Sigmoid colon (tissue), 7 donors: ENCODE results near the gene PATJ. TPM values are rescaled to one million over a fixed set of nuclear protein-coding genes. Genes with fewer than 3 reads are reported as not detected.

Experiments
- DNase-seq: peaks from one replicate; pipeline ENCODE4 v3.0.0-alpha.2; 2019
- H3K27ac ChIP-seq, 4 donors: fragments of 200-600 bp; sonication (generic); one replicate each; pipeline ENCODE4 v1.5.1; 2016 to 2019; ENCODE audit warnings: mild to moderate bottlenecking in 1 of 4
- H3K27me3 ChIP-seq, 3 donors: fragments of 200-600 bp; sonication (generic); one replicate each; pipeline ENCODE4 v1.5.1; 2019; ENCODE audit warnings: mild to moderate bottlenecking in 1 of 3
- H3K36me3 ChIP-seq, 4 donors: fragments of 200-600 bp; sonication (generic); one replicate each; pipeline ENCODE4 v1.5.1; 2016 to 2019
- H3K4me1 ChIP-seq, 4 donors: fragments of 200-600 bp; sonication (generic); one replicate each; pipeline ENCODE4 v1.5.1; 2017 to 2019
- H3K4me3 ChIP-seq, 4 donors: fragments of 200-600 bp; sonication (generic); one replicate each; pipeline ENCODE4 v1.5.1; 2017 to 2019; ENCODE audit warnings: mild to moderate bottlenecking in 2 of 4, moderate library complexity in 1 of 4
- H3K9me3 ChIP-seq, 4 donors: fragments of 200-600 bp in 3 of 4; sonication (generic) in 3 of 4; one replicate each; pipeline versions ENCODE4 v1.5.1 to v1.6.1; 2013 to 2019
- EP300 ChIP-seq, 4 donors: sonication (generic); formaldehyde crosslinking; IDR thresholded peaks; one replicate each; pipeline ENCODE4 v1.6.1; 2017; ENCODE audit warnings: antibody characterized with exemption in 4 of 4
- POLR2A ChIP-seq, 2 donors: fragments of 450-650 bp; IDR thresholded peaks; one replicate each; pipeline ENCODE4 v1.6.1; 2016; ENCODE audit warnings: antibody characterized with exemption in 2 of 2, mild to moderate bottlenecking in 2 of 2, moderate library complexity in 2 of 2
- POLR2AphosphoS5 ChIP-seq, 4 donors: sonication (generic); formaldehyde crosslinking; IDR thresholded peaks; one replicate each; pipeline ENCODE4 v1.6.1; 2017; ENCODE audit warnings: antibody characterized with exemption in 4 of 4
- WGBS, 2 donors: extraction: QIAGEN DNeasy Blood & Tissue Kit; methylation state at CpG; one replicate each; pipeline ENCODE4 v1.1.7; 2013; 5-methylcytosine and 5-hydroxymethylcytosine counted together
- intact Hi-C: fragments of 100-400 bp; cut with DNase I; formaldehyde crosslinking; loops from one replicate; pipeline ENCODE4 v1.15.1; 2023
- polyA plus RNA-seq, 3 donors: library from polyadenylated mRNA; stranded (reverse); fragments of 200-250 nt; gene quantifications; one replicate each; pipeline ENCODE4 v1.2.3, GENCODE V29; 2013
- total RNA-seq, 4 donors: library from RNA; depleted of rRNA; stranded (reverse); fragments of >200 nt; gene quantifications; one replicate each; pipeline ENCODE4 v1.1.0, GENCODE V29; 2016
- TF ChIP-seq, protein P1 (sequence below), 4 experiments: fragments of 450-650 bp in 3 of 4; fragments of 200-600 bp in 1 of 4; IDR thresholded peaks; one replicate each; pipeline ENCODE4 v1.5.1; 2016 to 2019; ENCODE audit warnings: antibody characterized with exemption in 4 of 4, mild to moderate bottlenecking in 3 of 4, moderate library complexity in 2 of 4
- donor health status: healthy with polysubstance abuse.
- donor health status: Bipolar disorder and iron deficiency.
- donor health status: healthy.

The PATJ gene
- total and polyA plus RNA-seq, 7 donors: 10.2 to 33.2 (median 21.3) TPM

DNA sequence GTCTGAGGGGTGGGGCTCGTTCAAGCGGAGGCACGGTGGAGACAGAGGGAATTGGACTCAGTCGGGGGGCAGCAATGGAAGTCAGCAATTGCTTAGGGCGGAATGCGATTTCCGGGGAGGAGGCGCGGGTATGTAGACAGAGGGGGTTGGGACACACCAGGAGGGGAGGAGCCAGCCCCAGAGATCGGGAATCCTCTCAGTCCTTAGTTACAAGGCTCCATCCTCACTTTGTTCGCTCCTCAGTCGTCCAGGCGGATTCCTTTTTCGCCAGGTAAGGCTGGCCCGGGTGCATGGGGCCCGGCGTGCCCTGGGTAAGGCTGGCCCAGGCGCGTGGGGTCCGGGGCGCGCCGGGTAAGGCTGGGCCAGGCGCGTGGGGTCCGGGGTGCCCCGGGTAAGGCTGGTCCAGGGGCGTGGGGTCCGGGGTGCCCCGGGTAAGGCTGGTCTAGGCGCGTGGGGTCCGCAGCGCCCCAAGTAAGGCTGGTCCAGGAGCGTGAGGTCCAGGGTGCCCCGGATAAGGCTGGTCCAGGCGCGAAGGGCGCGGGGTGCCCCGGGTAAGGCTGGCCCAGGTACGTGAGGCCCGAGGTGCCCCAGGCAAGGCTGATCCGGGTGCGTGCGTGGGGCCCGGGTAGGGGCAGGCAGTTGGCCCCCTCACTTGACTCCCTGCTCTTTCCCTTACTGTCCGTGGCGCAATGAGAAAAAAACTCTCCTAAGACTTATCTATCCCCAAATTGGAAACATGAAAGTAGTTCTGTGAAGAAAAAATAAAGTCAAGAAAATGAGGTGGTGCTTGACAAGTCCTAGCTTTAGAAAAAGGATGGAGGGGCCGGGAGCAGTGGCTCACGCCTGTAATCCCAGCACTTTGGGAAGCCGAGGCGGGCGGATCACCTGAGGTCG is 452.6 kb downstream of the PATJ start, which contains the start of gene L1TD1:
L1TD1 (plus strand) TSS at position 199 of the 894 bp plus-strand sequence. CDS start 11,780 bp downstream, outside the sequence.
- Histone ChIP-seq H3K36me3 (no peaks in the 10 kb centered on the region), H3K27me3 (peaks cover 3 to 42% (median 3%) of the 10 kb centered on the region in 3 donors), H3K4me1 (no peaks in the 10 kb centered on the region), H3K4me3 (peak within 1 kb of the TSS in 3 of 4 donors; percentile 19 to 28 (median 23)), H3K9me3 (no peaks in the 10 kb centered on the region), H3K27ac (no peak within 1 kb of the TSS)
- peak; percentile 65 for DNase-seq
- WGBS, 2 donors: 6 to 10% methylated on average over 55 of the region's 55 CpGs
- TF ChIP-seq, protein P1, sequence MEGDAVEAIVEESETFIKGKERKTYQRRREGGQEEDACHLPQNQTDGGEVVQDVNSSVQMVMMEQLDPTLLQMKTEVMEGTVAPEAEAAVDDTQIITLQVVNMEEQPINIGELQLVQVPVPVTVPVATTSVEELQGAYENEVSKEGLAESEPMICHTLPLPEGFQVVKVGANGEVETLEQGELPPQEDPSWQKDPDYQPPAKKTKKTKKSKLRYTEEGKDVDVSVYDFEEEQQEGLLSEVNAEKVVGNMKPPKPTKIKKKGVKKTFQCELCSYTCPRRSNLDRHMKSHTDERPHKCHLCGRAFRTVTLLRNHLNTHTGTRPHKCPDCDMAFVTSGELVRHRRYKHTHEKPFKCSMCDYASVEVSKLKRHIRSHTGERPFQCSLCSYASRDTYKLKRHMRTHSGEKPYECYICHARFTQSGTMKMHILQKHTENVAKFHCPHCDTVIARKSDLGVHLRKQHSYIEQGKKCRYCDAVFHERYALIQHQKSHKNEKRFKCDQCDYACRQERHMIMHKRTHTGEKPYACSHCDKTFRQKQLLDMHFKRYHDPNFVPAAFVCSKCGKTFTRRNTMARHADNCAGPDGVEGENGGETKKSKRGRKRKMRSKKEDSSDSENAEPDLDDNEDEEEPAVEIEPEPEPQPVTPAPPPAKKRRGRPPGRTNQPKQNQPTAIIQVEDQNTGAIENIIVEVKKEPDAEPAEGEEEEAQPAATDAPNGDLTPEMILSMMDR (IDR thresholded peaks at IDR 0.05): no peak
- no peak for TF ChIP-seq POLR2AphosphoS5 (IDR thresholded peaks at IDR 0.05)
- TF ChIP-seq POLR2A (IDR thresholded peaks at IDR 0.05): no peak
- no peak for TF ChIP-seq EP300 (IDR thresholded peaks at IDR 0.05)
- intact Hi-C loops: no loop called here

DNA sequence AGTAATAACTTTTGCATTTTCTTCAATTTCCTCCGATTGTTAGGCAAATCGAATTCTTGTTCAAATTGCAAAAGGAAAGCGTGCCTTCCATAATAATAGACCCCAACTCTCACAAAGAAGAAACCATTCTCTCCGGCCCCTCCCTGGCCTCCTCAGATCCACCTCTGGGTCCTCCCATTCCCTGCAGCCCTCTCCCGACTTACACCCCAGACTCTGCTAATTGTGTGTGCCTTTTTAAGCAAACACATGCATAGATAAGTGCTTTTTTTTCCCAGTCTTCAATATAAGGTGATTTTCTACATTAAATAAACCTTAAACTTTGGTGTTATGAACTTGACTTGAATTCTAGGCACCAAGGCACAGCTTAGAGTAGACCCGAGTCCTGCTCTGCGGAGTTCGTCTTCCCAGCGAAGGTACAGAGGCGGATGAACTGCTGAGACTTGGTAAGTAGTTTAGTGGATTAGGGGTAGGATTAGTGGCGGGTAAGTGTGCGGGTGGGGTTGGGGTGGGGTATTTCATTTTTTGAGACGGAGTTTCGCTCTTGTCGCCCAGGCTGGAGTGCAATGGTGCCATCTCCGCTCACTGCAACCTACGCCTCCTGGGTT is 453.9 kb downstream of the PATJ start:
- intact Hi-C loops: no loop called here
- Histone ChIP-seq H3K4me1 (no peaks in the 10 kb centered on the region), H3K9me3 (no peaks in the 10 kb centered on the region), H3K4me3 (no peak overlapping the region), H3K27me3 (peaks cover 3 to 42% (median 3%) of the 10 kb centered on the region in 3 donors), H3K36me3 (no peaks in the 10 kb centered on the region), H3K27ac (no peak overlapping the region)
- TF ChIP-seq EP300 (IDR thresholded peaks at IDR 0.05) (no peak), POLR2A (IDR thresholded peaks at IDR 0.05) (no peak), POLR2AphosphoS5 (IDR thresholded peaks at IDR 0.05) (no peak)
- TF ChIP-seq, protein P1 (IDR thresholded peaks at IDR 0.05): no peak
- DNase-seq: no peak
- WGBS, 2 donors: 75 to 85% methylated on average over 17 of the region's 17 CpGs

GRCh38 chr1:62198069-62198780 is 455.9 kb downstream of the PATJ start:
- no peaks in the 10 kb centered on the region for H3K9me3 ChIP-seq
- H3K4me3 ChIP-seq: no peak overlapping the region
- H3K27ac ChIP-seq: no peak overlapping the region
- H3K36me3 ChIP-seq: no peaks in the 10 kb centered on the region
- intact Hi-C loops: no loop called here
- TF ChIP-seq POLR2A (IDR thresholded peaks at IDR 0.05) (no peak), EP300 (IDR thresholded peaks at IDR 0.05) (no peak), POLR2AphosphoS5 (IDR thresholded peaks at IDR 0.05) (no peak)
- TF ChIP-seq, protein P1 (IDR thresholded peaks at IDR 0.05): no peak
- 56 to 69% methylated on average over 14 of the region's 14 CpGs for WGBS, 2 donors
- H3K27me3 ChIP-seq: peaks cover 3 to 42% (median 3%) of the 10 kb centered on the region in 3 donors
- no peaks in the 10 kb centered on the region for H3K4me1 ChIP-seq
- DNase-seq: no peak

- Histone ChIP-seq H3K4me1 (no peaks in the 10 kb centered on the region), H3K9me3 (no peaks in the 10 kb centered on the region), H3K27ac (no peak overlapping the region), H3K4me3 (no peak overlapping the region), H3K36me3 (no peaks in the 10 kb centered on the region), H3K27me3 (peaks cover 3 to 37% (median 3%) of the 10 kb centered on the region in 3 donors)
- DNase-seq: no peak
- TF ChIP-seq, protein P1 (IDR thresholded peaks at IDR 0.05): no peak
- TF ChIP-seq POLR2AphosphoS5 (IDR thresholded peaks at IDR 0.05) (no peak), EP300 (IDR thresholded peaks at IDR 0.05) (no peak), POLR2A (IDR thresholded peaks at IDR 0.05) (no peak)
- intact Hi-C loops: no loop called here
- 46 to 52% methylated on average over 3 of the region's 3 CpGs for WGBS, 2 donors
Observed at GRCh38 chr1:62198781-62199125, 456.5 kb downstream of the PATJ start.
